Mucosa of descending colon (tissue), 3 donors: ENCODE measurements around the gene STRN4. TPM values are rescaled to one million over a fixed set of nuclear protein-coding genes. Genes with fewer than 3 reads are reported as not detected.
"Not testable (repeated sequence)": the region's sequence is repeated elsewhere in the genome, so short reads cannot be mapped to it uniquely, and the experiment has no call there.

Experiments used
- ATAC-seq: fragments of 200-7000 bp; cut with Tn5 transposase; one replicate; pipeline ENCODE4 v1.9.1; 2020; ENCODE audit warnings: mild to moderate bottlenecking, moderate library complexity
- DNase-seq, 3 donors: peaks; one replicate each; pipeline ENCODE4 v3.0.0-alpha.2; 2020
- H3K36me3 ChIP-seq: fragments of 200-600 bp; one replicate; pipeline ENCODE4 v1.8.0; 2021; ENCODE audit warnings: low read depth, mild to moderate bottlenecking
- H3K4me1 ChIP-seq: fragments of 200-600 bp; one replicate; pipeline ENCODE4 v1.8.0; 2021; ENCODE audit warnings: low read depth, mild to moderate bottlenecking
- H3K4me3 ChIP-seq: fragments of 200-600 bp; one replicate; pipeline ENCODE4 v1.8.0; 2021; ENCODE audit warnings: mild to moderate bottlenecking
- H3K9me3 ChIP-seq: fragments of 200-600 bp; one replicate; pipeline ENCODE4 v1.8.0; 2021; ENCODE audit warnings: mild to moderate bottlenecking
- intact Hi-C, 2 donors: fragments of 100-400 bp; cut with DNase I in 1 of 2; cut with micrococcal nuclease in 1 of 2; formaldehyde crosslinking; loops; one replicate each; pipeline versions ENCODE4 v1.11.0 to v1.11.1; 2022; cut with DNase I, micrococcal nuclease
- total RNA-seq, 3 donors: library from RNA; stranded (reverse); fragmentation: NEBNext Ultra II Directional in 2 of 3; extraction: Animal tissue kit (Norgen Biotek cat#: 25700) in 2 of 3; gene quantifications; one replicate each; pipeline versions ENCODE4 v1.2.1 to v1.2.4, GENCODE V29; 2021 to 2023
- TF ChIP-seq, protein P1 (sequence below): fragments of 200-600 bp; IDR thresholded peaks from one replicate; pipeline ENCODE4 v1.8.0; 2022; ENCODE audit warnings: antibody characterized with exemption, mild to moderate bottlenecking
- donor health status: DM: no; HTN: no; CAD: no; lungs with moderate emphysema.
- donor health status: DM: no; HTN: no; CAD: no.
- donor health status: DM: no; HTN: yes; CAD: no.

The STRN4 gene
- total RNA-seq, 3 donors from 2014 or later, result 68.3 to 79.2 (median 73.7) TPM

DNA sequence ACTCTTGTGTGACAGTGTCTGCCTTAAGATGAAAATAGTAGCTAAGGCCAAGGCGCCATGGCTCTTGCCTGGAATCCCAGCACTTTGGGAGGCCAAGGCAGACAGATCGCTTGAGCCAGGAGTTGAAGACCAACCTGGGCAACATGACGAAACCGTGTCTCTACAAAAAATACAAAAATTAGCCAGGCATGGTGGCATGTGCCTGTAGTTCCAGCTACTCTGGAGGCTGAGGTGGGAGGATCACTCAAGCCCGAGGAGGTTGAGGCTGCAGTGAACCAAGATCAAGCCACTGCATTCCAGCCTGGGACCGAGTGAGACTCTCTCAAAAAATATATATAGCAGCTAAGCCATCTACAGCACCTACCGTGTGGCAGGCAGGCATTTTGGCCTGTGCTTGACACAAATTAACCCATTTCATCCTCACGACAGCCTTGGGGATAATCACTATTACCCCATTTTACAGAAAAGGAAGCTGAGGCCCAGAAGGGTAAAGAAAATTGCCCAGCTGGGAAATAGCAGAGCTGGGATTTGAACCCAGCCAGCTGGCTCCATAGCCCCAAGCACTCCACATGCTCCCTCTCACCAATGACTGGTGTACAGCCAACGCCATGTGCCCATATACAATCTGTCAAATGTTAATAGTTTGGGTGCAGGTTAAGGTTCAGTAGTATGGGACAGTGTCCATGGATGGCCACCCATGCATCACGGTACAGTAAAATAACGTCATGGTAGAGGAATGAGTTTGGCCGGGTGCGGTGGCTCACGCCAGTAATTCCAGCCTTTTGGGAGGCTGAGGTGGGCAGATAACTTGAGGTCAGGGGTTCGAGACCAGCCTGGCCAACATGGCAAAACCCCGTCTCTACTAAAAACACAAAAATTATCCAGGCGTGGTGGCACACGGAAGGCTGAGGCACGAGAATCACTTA lies 39.1 kb upstream of the STRN4 start:
- intact Hi-C loops, result no loop called here
- Histone ChIP-seq H3K4me1 (peaks cover 30% of the 10 kb centered on the region), H3K36me3 (no peaks in the 10 kb centered on the region), H3K4me3 (no peak overlapping the region), H3K9me3 (no peaks in the 10 kb centered on the region)
- DNase-seq (no peak), ATAC-seq (no peak)
- TF ChIP-seq, protein P1, sequence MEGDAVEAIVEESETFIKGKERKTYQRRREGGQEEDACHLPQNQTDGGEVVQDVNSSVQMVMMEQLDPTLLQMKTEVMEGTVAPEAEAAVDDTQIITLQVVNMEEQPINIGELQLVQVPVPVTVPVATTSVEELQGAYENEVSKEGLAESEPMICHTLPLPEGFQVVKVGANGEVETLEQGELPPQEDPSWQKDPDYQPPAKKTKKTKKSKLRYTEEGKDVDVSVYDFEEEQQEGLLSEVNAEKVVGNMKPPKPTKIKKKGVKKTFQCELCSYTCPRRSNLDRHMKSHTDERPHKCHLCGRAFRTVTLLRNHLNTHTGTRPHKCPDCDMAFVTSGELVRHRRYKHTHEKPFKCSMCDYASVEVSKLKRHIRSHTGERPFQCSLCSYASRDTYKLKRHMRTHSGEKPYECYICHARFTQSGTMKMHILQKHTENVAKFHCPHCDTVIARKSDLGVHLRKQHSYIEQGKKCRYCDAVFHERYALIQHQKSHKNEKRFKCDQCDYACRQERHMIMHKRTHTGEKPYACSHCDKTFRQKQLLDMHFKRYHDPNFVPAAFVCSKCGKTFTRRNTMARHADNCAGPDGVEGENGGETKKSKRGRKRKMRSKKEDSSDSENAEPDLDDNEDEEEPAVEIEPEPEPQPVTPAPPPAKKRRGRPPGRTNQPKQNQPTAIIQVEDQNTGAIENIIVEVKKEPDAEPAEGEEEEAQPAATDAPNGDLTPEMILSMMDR, result no peak

DNA sequence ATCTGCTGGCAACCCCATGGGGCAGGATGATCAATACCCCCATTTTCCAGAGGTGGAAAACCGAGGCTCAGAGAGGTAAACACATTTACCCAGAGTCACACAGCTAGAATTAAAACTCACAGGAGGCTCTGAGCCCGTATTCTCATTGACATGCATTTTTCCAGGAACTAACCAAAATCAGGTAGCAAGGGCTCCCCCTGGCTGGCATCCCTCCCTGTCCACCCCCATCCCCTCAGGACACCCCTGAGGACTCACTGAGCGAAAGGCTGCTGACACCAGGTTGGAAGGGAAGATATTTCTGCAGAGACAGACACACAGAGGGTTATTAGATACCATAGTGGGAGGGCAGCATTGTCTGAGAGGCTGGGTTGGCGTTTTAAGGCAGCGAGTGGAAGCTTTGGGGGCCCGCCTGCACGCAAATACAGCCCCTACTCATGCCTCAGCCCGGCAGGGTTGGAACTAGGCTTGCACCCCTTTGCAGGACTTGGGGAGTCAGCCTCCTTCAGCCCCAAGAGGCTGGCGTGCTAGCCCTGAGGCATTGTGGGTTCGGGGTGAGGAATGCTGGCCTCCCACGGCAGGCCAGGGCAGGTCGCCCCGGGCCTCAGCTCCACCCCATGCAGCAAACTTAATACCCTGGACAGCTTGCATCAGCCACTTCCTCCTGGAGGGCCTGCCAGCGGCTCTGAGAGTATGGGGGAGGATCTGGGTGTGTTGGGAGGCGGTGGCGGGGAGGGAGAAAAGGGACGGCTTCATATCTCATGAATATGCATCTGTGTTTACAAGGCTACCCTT lies 38.2 kb upstream of the STRN4 start:
- no peak overlapping the region for H3K4me3 ChIP-seq
- H3K36me3 ChIP-seq, result no peaks in the 10 kb centered on the region
- ATAC-seq, result peak; percentile 71
- no peaks in the 10 kb centered on the region for H3K9me3 ChIP-seq
- H3K4me1 ChIP-seq, result peaks cover 30% of the 10 kb centered on the region
- intact Hi-C loops, result no loop called here
- TF ChIP-seq, protein P1, result no peak
- peak; percentile 86 to 90 (median 88) for DNase-seq

GRCh38 chr19:46783670-46784069 lies 37.4 kb upstream of the STRN4 start:
- intact Hi-C loops, result no loop called here
- Histone ChIP-seq H3K9me3 (no peaks in the 10 kb centered on the region), H3K36me3 (no peaks in the 10 kb centered on the region), H3K4me1 (peaks cover 30% of the 10 kb centered on the region), H3K4me3 (no peak overlapping the region)
- TF ChIP-seq, protein P1, result no peak
- no peak for DNase-seq
- no peak for ATAC-seq

GRCh38 chr19:46782355-46783019 lies 36.2 kb upstream of the STRN4 start:
- TF ChIP-seq, protein P1, result no peak
- Histone ChIP-seq H3K4me1 (peaks cover 30% of the 10 kb centered on the region), H3K9me3 (no peaks in the 10 kb centered on the region), H3K4me3 (no peak overlapping the region), H3K36me3 (no peaks in the 10 kb centered on the region)
- ATAC-seq (no peak), DNase-seq (no peak)
- intact Hi-C loops, result no loop called here

DNA sequence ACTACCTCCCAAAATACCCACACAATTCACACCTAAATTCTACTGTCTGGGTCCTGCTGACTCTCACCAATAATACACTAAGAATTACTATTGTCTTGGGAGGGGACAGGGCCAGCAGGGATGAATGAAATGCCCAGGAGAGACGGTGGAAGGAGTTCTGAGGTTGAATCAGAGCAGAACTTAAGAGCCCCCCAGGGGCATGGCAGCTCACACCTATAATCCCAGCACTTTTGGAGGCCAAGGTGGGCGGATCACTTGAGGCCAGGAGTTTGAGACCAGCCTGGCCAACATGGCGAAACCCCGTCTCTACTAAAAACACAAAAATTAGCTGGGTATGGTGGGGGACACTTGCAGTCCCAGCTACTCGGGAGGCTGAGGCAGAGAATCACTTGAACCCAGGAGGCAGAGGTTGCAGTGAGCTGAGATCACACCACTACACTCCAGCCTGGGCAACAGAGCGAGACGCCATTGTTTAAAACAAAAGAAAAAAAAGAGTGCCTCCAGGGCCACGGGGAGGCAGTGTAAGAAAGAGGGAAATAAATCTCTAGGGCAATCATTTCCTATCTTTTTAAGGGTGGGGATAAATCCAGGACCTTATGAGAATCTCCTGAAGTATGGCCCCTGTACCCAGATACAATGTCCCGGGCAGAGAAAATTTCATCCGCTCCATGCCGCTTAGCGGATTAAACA lies 31.9 kb upstream of the STRN4 start:
- H3K4me1 ChIP-seq, DNase-seq, intact Hi-C loops, H3K4me3 ChIP-seq, H3K9me3 ChIP-seq: not testable (repeated sequence)
- peaks cover 17% of the 10 kb centered on the region for H3K36me3 ChIP-seq
- ATAC-seq, result peak; percentile 18
